ENCODE data around the gene PPM1B. TPM values are rescaled to one million over a fixed set of nuclear protein-coding genes. Genes with fewer than 3 reads are reported as not detected.

PPM1B gene
- total and polyA plus RNA-seq, 9 of the 15 experiments (the other 6 are each of a cell fraction or from before 2014, with no cell fraction given): 8.9 to 44.0 (median 28.6) TPM

DNA sequence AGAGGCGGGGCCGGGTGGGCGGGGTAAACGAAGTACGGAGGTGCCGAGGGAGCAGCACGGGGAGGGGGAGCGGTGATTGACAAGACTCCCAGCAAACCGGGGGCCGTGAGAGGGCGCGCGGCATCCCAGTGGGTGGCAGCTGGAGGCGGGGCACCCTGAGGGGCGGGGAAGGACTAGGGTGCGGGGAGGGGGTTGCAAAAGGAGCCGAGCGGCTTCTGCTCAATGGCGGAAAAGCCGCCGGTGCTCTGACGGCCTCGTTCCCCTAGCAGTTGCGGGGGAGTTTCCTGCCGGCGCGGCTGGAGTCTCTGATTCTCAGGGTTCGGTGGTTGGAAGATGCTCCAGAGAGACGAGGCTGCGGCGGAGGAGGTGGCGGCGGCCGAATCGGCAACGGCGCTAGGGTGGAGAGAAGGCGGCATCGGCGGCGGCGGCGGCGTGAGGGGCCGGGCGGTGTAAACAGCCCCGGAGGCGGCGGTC, at the start of gene PPM1B (continued):
- TF ChIP-seq THAP12 (CRISPR knock-in tag; IDR thresholded peaks at IDR 0.05) (0 out of 2 replicates have a peak, but pooled peaks have one; percentile 20), FOXO4 (CRISPR knock-in tag; IDR thresholded peaks at IDR 0.05) (no peak), DACH1 (IDR thresholded peaks at IDR 0.05; ENCODE audit: partially characterized antibody) (no peak), PCBP2 (IDR thresholded peaks at IDR 0.05; ENCODE audit: low read depth, low read length, poor library complexity, severe bottlenecking) (no peak), ADNP (tag; IDR thresholded peaks at IDR 0.05) (no peak), ZNF165 (CRISPR knock-in tag; IDR thresholded peaks at IDR 0.05; ENCODE audit: borderline replicate concordance) (no peak), MCM3 (IDR thresholded peaks at IDR 0.05) (no peak), ZNF586 (CRISPR knock-in tag; conservative IDR thresholded peaks at IDR 0.05) (no peak), RBM34 (IDR thresholded peaks at IDR 0.05; ENCODE audit: borderline replicate concordance, insufficient read depth, low read length) (no peak), HEY1 (CRISPR knock-in tag; IDR thresholded peaks at IDR 0.05; ENCODE audit: borderline replicate concordance) (no peak), CCNT2 (IDR thresholded peaks at IDR 0.05; ENCODE audit: borderline replicate concordance, extremely low read depth, insufficient read length, low read depth, low read length) (peak; percentile 20), SUPT5H (IDR thresholded peaks at IDR 0.05) (peak; percentile 90), KAT2B (IDR thresholded peaks at IDR 0.05; ENCODE audit: low read depth, low read length) (no peak), ZNF639 (CRISPR knock-in tag; conservative IDR thresholded peaks at IDR 0.05 in 1 of 2, IDR thresholded peaks at IDR 0.05 in 1 of 2) (peak in 1 of 2 experiments; percentile 63; a peak in 1 of 4 replicates), ERF (CRISPR knock-in tag; IDR thresholded peaks at IDR 0.05) (no peak), EZH2 (IDR thresholded peaks at IDR 0.05; ENCODE audit: borderline replicate concordance, low read depth, low read length) (no peak), ETS2 (tag; IDR thresholded peaks at IDR 0.05; ENCODE audit: borderline replicate concordance, poor library complexity, severe bottlenecking) (no peak), ZNF408 (CRISPR knock-in tag; IDR thresholded peaks at IDR 0.05; ENCODE audit: low read depth) (no peak), ZBED1 (IDR thresholded peaks at IDR 0.05) (0 out of 2 replicates have a peak, but pooled peaks have one; percentile 20), NBN (IDR thresholded peaks at IDR 0.05; ENCODE audit: low read depth) (peak; percentile 50; the same call in 1 of the 2 replicates), SP2 (IDR thresholded peaks at IDR 0.05; ENCODE audit: extremely low read depth, low read depth, low read length, poor library complexity, severe bottlenecking) (peak; percentile 63)
- TF ChIP-seq, protein P1, sequence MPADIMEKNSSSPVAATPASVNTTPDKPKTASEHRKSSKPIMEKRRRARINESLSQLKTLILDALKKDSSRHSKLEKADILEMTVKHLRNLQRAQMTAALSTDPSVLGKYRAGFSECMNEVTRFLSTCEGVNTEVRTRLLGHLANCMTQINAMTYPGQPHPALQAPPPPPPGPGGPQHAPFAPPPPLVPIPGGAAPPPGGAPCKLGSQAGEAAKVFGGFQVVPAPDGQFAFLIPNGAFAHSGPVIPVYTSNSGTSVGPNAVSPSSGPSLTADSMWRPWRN (IDR thresholded peaks at IDR 0.05; ENCODE audit: low read depth): no peak
- TF ChIP-seq, protein P2, sequence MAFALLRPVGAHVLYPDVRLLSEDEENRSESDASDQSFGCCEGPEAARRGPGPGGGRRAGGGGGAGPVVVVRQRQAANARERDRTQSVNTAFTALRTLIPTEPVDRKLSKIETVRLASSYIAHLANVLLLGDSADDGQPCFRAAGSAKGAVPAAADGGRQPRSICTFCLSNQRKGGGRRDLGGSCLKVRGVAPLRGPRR (CRISPR knock-in tag; IDR thresholded peaks at IDR 0.05): no peak

Data from K562 (cell line).